Measurements from ENCODE around the gene DNAH2. TPM values are rescaled to one million over a fixed set of nuclear protein-coding genes. Genes with fewer than 3 reads are reported as not detected.

The DNAH2 gene
- total RNA-seq, 1 experiment from 2014 or later = 0.17 TPM

- ChIA-PET POLR2A (no interaction called here), CTCF (interaction anchor here (0.5 to 4.1 kb wide), 17 partner anchors 8 to 889 kb away, joined by 3 to 62 read pairs (median 4); partner anchors contain the start of genes CYB5D1, GUCY2D, KDM6B and NAA38)
- ATAC-seq (no peak), DNase-seq (ENCODE audit: low spot score) (no peak)
- no peaks in the 10 kb centered on the region for H3K36me3 Mint-ChIP-seq
- H3K9me3 Mint-ChIP-seq = no peaks in the 10 kb centered on the region
- no peak overlapping the region for H3K27ac Mint-ChIP-seq
- no peak for TF ChIP-seq ATF3 (CRISPR knock-in tag; conservative IDR thresholded peaks at IDR 0.05)
- no peak for TF ChIP-seq NR3C1 (CRISPR knock-in tag; conservative IDR thresholded peaks at IDR 0.05; ENCODE audit: low read depth)
- TF ChIP-seq EMX1 (CRISPR knock-in tag; IDR thresholded peaks at IDR 0.05) = no peak
- TF ChIP-seq ATF1 (CRISPR knock-in tag; IDR thresholded peaks at IDR 0.05) = no peak
- no peak for TF ChIP-seq JUN (CRISPR knock-in tag; IDR thresholded peaks at IDR 0.05)
- TF ChIP-seq MAX (CRISPR knock-in tag; IDR thresholded peaks at IDR 0.05) = no peak
- no peak for TF ChIP-seq TP53 (CRISPR knock-in tag; IDR thresholded peaks at IDR 0.05)
- TF ChIP-seq ZNF281 (CRISPR knock-in tag; IDR thresholded peaks at IDR 0.05) = no peak
- no peak for TF ChIP-seq FOXP1 (CRISPR knock-in tag; IDR thresholded peaks at IDR 0.05; ENCODE audit: borderline replicate concordance)
- TF ChIP-seq OVOL2 (CRISPR knock-in tag; IDR thresholded peaks at IDR 0.05; ENCODE audit: borderline replicate concordance) = no peak
- no peak for TF ChIP-seq SP1 (CRISPR knock-in tag; conservative IDR thresholded peaks at IDR 0.05)
- TF ChIP-seq HMGA2 (CRISPR knock-in tag; IDR thresholded peaks at IDR 0.05) = no peak
- no peak for TF ChIP-seq CBFB (CRISPR knock-in tag; IDR thresholded peaks at IDR 0.05; ENCODE audit: low read depth)
- TF ChIP-seq ZNF121 (CRISPR knock-in tag; IDR thresholded peaks at IDR 0.05) = no peak
- TF ChIP-seq E2F5 (CRISPR knock-in tag; IDR thresholded peaks at IDR 0.05) = no peak
- no peak for TF ChIP-seq NFATC4 (CRISPR knock-in tag; IDR thresholded peaks at IDR 0.05)
- H3K4me3 Mint-ChIP-seq = no peak overlapping the region
- H3K27me3 Mint-ChIP-seq (ENCODE audit: low read depth) = peaks cover 60% of the 10 kb centered on the region
- peaks cover 12% of the 10 kb centered on the region for H3K4me1 Mint-ChIP-seq
These were observed 107.9 kb downstream of the DNAH2 start for GRCh38 chr17:7825206-7825990.

- ATAC-seq = no peak
- Mint-ChIP-seq H3K27ac (no peak overlapping the region), H3K27me3 (ENCODE audit: low read depth) (peaks cover 66% of the 10 kb centered on the region), H3K4me1 (peaks cover 12% of the 10 kb centered on the region), H3K36me3 (no peaks in the 10 kb centered on the region), H3K9me3 (no peaks in the 10 kb centered on the region), H3K4me3 (no peak overlapping the region)
- CTCF ChIA-PET = no interaction called here
- no peak for DNase-seq (ENCODE audit: low spot score)
- TF ChIP-seq EMX1 (CRISPR knock-in tag; IDR thresholded peaks at IDR 0.05) = no peak
- POLR2A ChIA-PET = no interaction called here
These were observed 113.1 kb downstream of the DNAH2 start for GRCh38 chr17:7830616-7831015.

GRCh38 chr17:7831233-7831632 lies 113.7 kb downstream of the DNAH2 start:
- ATAC-seq = no peak
- Mint-ChIP-seq H3K4me1 (peaks cover 12% of the 10 kb centered on the region), H3K9me3 (no peaks in the 10 kb centered on the region), H3K27ac (no peak overlapping the region), H3K4me3 (no peak overlapping the region), H3K27me3 (ENCODE audit: low read depth) (peaks cover 65% of the 10 kb centered on the region), H3K36me3 (no peaks in the 10 kb centered on the region)
- DNase-seq (ENCODE audit: low spot score) = no peak
- ChIA-PET POLR2A (no interaction called here), CTCF (interaction anchor here (2.7 kb wide), 1 partner anchor 88 kb away, joined by 12 read pairs; no protein-coding TSS in a partner anchor)
- TF ChIP-seq ZNF423 (CRISPR knock-in tag; IDR thresholded peaks at IDR 0.05) (no peak), ATF6 (CRISPR knock-in tag; IDR thresholded peaks at IDR 0.05) (no peak), STAT6 (CRISPR knock-in tag; conservative IDR thresholded peaks at IDR 0.05; ENCODE audit: low read depth) (no peak), GABPB1 (CRISPR knock-in tag; IDR thresholded peaks at IDR 0.05) (no peak), ZNF219 (CRISPR knock-in tag; IDR thresholded peaks at IDR 0.05; ENCODE audit: borderline replicate concordance) (no peak), ESRRA (CRISPR knock-in tag; IDR thresholded peaks at IDR 0.05; ENCODE audit: borderline replicate concordance) (no peak), MXD4 (CRISPR knock-in tag; IDR thresholded peaks at IDR 0.05; ENCODE audit: borderline replicate concordance) (no peak), HMGA2 (CRISPR knock-in tag; IDR thresholded peaks at IDR 0.05) (no peak)
